Right lobe of liver (tissue), 4 donors: Measurements from ENCODE around the gene THSD7A.

Source experiments
- POLR2A ChIP-seq: fragments of 450-650 bp; IDR thresholded peaks from one replicate; pipeline ENCODE4 v1.6.1; 2017; ENCODE audit warnings: antibody characterized with exemption, mild to moderate bottlenecking
- TF ChIP-seq, protein P1 (sequence below), 4 donors: fragments of 200-600 bp in 3 of 4; fragments of 450-650 bp in 1 of 4; IDR thresholded peaks; one replicate each; pipeline versions ENCODE4 v1.5.1 to v1.8.0; 2016 to 2022; ENCODE audit warnings: antibody characterized with exemption in 4 of 4, mild to moderate bottlenecking in 2 of 4
- donor health status: DM: no; HTN: no; CAD: no.
- donor health status: DM: no; HTN: no; CAD: no.
- donor health status: DM: no; HTN: yes; CAD: no.

GRCh38 chr7:11358637-11359036, 473.4 kb downstream of the THSD7A start:
- TF ChIP-seq, protein P1, sequence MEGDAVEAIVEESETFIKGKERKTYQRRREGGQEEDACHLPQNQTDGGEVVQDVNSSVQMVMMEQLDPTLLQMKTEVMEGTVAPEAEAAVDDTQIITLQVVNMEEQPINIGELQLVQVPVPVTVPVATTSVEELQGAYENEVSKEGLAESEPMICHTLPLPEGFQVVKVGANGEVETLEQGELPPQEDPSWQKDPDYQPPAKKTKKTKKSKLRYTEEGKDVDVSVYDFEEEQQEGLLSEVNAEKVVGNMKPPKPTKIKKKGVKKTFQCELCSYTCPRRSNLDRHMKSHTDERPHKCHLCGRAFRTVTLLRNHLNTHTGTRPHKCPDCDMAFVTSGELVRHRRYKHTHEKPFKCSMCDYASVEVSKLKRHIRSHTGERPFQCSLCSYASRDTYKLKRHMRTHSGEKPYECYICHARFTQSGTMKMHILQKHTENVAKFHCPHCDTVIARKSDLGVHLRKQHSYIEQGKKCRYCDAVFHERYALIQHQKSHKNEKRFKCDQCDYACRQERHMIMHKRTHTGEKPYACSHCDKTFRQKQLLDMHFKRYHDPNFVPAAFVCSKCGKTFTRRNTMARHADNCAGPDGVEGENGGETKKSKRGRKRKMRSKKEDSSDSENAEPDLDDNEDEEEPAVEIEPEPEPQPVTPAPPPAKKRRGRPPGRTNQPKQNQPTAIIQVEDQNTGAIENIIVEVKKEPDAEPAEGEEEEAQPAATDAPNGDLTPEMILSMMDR (IDR thresholded peaks at IDR 0.05), result no peak
- no peak for TF ChIP-seq POLR2A
